ENCODE measurements around the gene SOX5.

- TF ChIP-seq POLR2A (IDR thresholded peaks at IDR 0.05) (no peak), CTCF (IDR thresholded peaks at IDR 0.05) (no peak)
Observed at GRCh38 chr12:23729359-23729758, 220.1 kb downstream of the SOX5 start.

All from right lobe of liver (tissue), 4 donors.